ENCODE measurements around the gene ZFP36.
"Not testable (repeated sequence)": the region's sequence is repeated elsewhere in the genome, so short reads cannot be mapped to it uniquely, and the experiment has no call there.

Gene ZFP36

GRCh38 chr19:39375929-39376328 is 30.7 kb upstream of the ZFP36 start:
- Histone ChIP-seq H3K4me3 (ENCODE audit: low read depth in 1 of 2, low read length in 1 of 2) (no peak overlapping the region), H3K27me3 (no peaks in the 10 kb centered on the region), H3K27ac (no peak overlapping the region), H3K9me3 (no peaks in the 10 kb centered on the region), H3K4me1 (ENCODE audit: control insufficient read depth in 1 of 2, insufficient read depth in 1 of 2, low read depth in 1 of 2, low read length in 1 of 2) (no peaks in the 10 kb centered on the region), H3K36me3 (peaks cover 100% of the 10 kb centered on the region)
- no peak for TF ChIP-seq CTCF (IDR thresholded peaks at IDR 0.05)

GRCh38 chr19:39377373-39378362 is 29.0 kb upstream of the ZFP36 start:
- H3K36me3 ChIP-seq: peaks cover 100% of the 10 kb centered on the region
- no peaks in the 10 kb centered on the region for H3K4me1 ChIP-seq (ENCODE audit: control insufficient read depth in 1 of 2, insufficient read depth in 1 of 2, low read depth in 1 of 2, low read length in 1 of 2)

GRCh38 chr19:39379366-39379765 is 27.3 kb upstream of the ZFP36 start:
- H3K27ac ChIP-seq; H3K4me1 ChIP-seq (ENCODE audit: control insufficient read depth in 1 of 2, insufficient read depth in 1 of 2, low read depth in 1 of 2, low read length in 1 of 2); H3K9me3 ChIP-seq; H3K27me3 ChIP-seq; H3K4me3 ChIP-seq (ENCODE audit: low read depth in 1 of 2, low read length in 1 of 2): not testable (repeated sequence)
- peaks cover 100% of the 10 kb centered on the region for H3K36me3 ChIP-seq

More at GRCh38 chr19:39377373-39378362, 29.0 kb upstream of the ZFP36 start:
- Histone ChIP-seq H3K9me3 (no peaks in the 10 kb centered on the region), H3K27me3 (no peaks in the 10 kb centered on the region), H3K27ac (no peak overlapping the region), H3K4me3 (ENCODE audit: low read depth in 1 of 2, low read length in 1 of 2) (no peak overlapping the region)
- TF ChIP-seq CTCF (IDR thresholded peaks at IDR 0.05): no peak

- H3K36me3 ChIP-seq: peaks cover 99% of the 10 kb centered on the region
- H3K27me3 ChIP-seq: no peaks in the 10 kb centered on the region
- no peak overlapping the region for H3K4me3 ChIP-seq (ENCODE audit: low read depth in 1 of 2, low read length in 1 of 2)
- no peaks in the 10 kb centered on the region for H3K4me1 ChIP-seq (ENCODE audit: control insufficient read depth in 1 of 2, insufficient read depth in 1 of 2, low read depth in 1 of 2, low read length in 1 of 2)
- H3K27ac ChIP-seq: no peak overlapping the region
- TF ChIP-seq CTCF (IDR thresholded peaks at IDR 0.05): no peak
- no peaks in the 10 kb centered on the region for H3K9me3 ChIP-seq
These were observed 26.7 kb upstream of the ZFP36 start for GRCh38 chr19:39379865-39380396.

- TF ChIP-seq CTCF (IDR thresholded peaks at IDR 0.05): no peak
- Histone ChIP-seq H3K27me3 (no peaks in the 10 kb centered on the region), H3K4me3 (ENCODE audit: low read depth in 1 of 2, low read length in 1 of 2) (no peak overlapping the region), H3K27ac (no peak overlapping the region), H3K9me3 (no peaks in the 10 kb centered on the region), H3K4me1 (ENCODE audit: control insufficient read depth in 1 of 2, insufficient read depth in 1 of 2, low read depth in 1 of 2, low read length in 1 of 2) (no peaks in the 10 kb centered on the region), H3K36me3 (peaks cover 99% of the 10 kb centered on the region)
These were observed 25.8 kb upstream of the ZFP36 start for GRCh38 chr19:39380521-39381502.

All from neutrophil (primary cell).